K562 (cell line): ENCODE results near the gene CYP2J2. TPM values are rescaled to one million over a fixed set of nuclear protein-coding genes. Genes with fewer than 3 reads are reported as not detected.

Experiments
- ATAC-seq: fragments of 200-7000 bp; cut with Tn5 transposase; 3 replicates; pipeline ENCODE4 v1.9.1; 2020; ENCODE audit warnings: moderate library complexity
- BruUV-seq: library from RNA; stranded (reverse); fragments of 400-500 nt; replicated peaks from 2 replicates; lab custom pipeline; 2021; lab: Mats Ljungman, UMichigan
- CTCF ChIA-PET: fragments of 300-600 bp; formaldehyde crosslinking; extraction: SDS; loops from one replicate; lab custom pipeline; 2021; ENCODE audit warnings: low intra/inter-chr PET ratio; lab: Yijun Ruan, JAX
- POLR2A ChIA-PET: fragments of 300-600, 350-650 bp; sonication (Branson Sonifier 250); formaldehyde crosslinking; extraction: SDS; loops from one replicate; lab custom pipeline; 2021; ENCODE audit warnings: antibody characterized with exemption, inconsistent platforms; lab: Yijun Ruan, JAX
- DNase-seq, 4 experiments: peaks; one replicate each; pipeline versions ENCODE4 v3.0.0 to v3.0.0-alpha.2; 2011 to 2018; ENCODE audit warnings: low spot score in 3 of 4, mixed read lengths in 3 of 4; ENCODE audit errors: extremely low read depth in 1 of 4
- FAIRE-seq: peaks from 2 replicates; lab custom pipeline; 2011; peaks lifted over from hg19 to GRCh38; lab: Jason Lieb, UNC
- H2AFZ ChIP-seq: 2 replicates; pipeline ENCODE4 v1.6.0; 2011; ENCODE audit warnings: low read depth, low read length, control low read depth, inconsistent platforms
- H3K27ac ChIP-seq: fragments of 200-600 bp; 3 replicates; pipeline ENCODE4 v1.8.0; 2011; ENCODE audit warnings: low read depth, mild to moderate bottlenecking, control low read depth, inconsistent platforms, low read length, moderate library complexity, mixed read lengths; ENCODE audit errors: extremely low read depth
- H3K27me3 ChIP-seq, 2 experiments: fragments of 300-600 bp in 1 of 2; 2 replicates in 1 of 2; 3 replicates in 1 of 2; pipeline versions ENCODE4 v1.6.0 to v1.8.0; 2011; ENCODE audit warnings: inconsistent platforms in 2 of 2, low read length in 2 of 2, mild to moderate bottlenecking in 1 of 2, mixed read lengths in 1 of 2, moderate library complexity in 1 of 2; ENCODE audit not compliant: control insufficient read depth in 2 of 2, insufficient read depth in 2 of 2
- H3K36me3 ChIP-seq: fragments of 300-600 bp; 3 replicates; pipeline ENCODE4 v1.8.0; 2011; ENCODE audit warnings: mild to moderate bottlenecking, low read length, inconsistent platforms; ENCODE audit not compliant: control insufficient read depth, insufficient read depth
- H3K4me1 ChIP-seq, 2 experiments: fragments of 200-600 bp in 1 of 2; replicated peaks in 1 of 2; 2 replicates in 1 of 2; 3 replicates in 1 of 2; pipeline versions ENCODE4 v1.5.1 to v1.8.0; 2011; ENCODE audit warnings: inconsistent platforms in 2 of 2, low read length in 2 of 2, mild to moderate bottlenecking in 1 of 2, mixed read lengths in 1 of 2, moderate library complexity in 1 of 2; ENCODE audit not compliant: control insufficient read depth in 2 of 2, insufficient read depth in 2 of 2
- H3K4me2 ChIP-seq: 2 replicates; pipeline ENCODE4 v1.6.1; 2011; ENCODE audit warnings: low read length, control low read depth, inconsistent platforms, mixed read lengths; ENCODE audit not compliant: insufficient read depth
- H3K4me3 ChIP-seq: fragments of 200-600 bp; sonication (generic), shearing (Covaris generic); 2 replicates; pipeline ENCODE4 v1.5.1; 2016; ENCODE audit warnings: control low read depth, inconsistent platforms
- H3K79me2 ChIP-seq: fragments of 200-600 bp; 3 replicates; pipeline ENCODE4 v1.8.0; 2011; ENCODE audit warnings: low read length, inconsistent platforms; ENCODE audit not compliant: control insufficient read depth, insufficient read depth
- H3K9ac ChIP-seq, 2 experiments: 2 replicates each; pipeline versions ENCODE4 v1.6.0 to v1.6.1; 2011; ENCODE audit warnings: low read depth in 2 of 2, low read length in 2 of 2, control low read depth in 1 of 2, inconsistent platforms in 1 of 2, mild to moderate bottlenecking in 1 of 2, mixed read lengths in 1 of 2; ENCODE audit not compliant: insufficient read depth in 1 of 2
- H3K9me1 ChIP-seq: one replicate; pipeline ENCODE4 v1.6.0; 2011; ENCODE audit warnings: inconsistent platforms, mild to moderate bottlenecking, low read length, moderate library complexity; ENCODE audit not compliant: control insufficient read depth, insufficient read depth
- H3K9me3 ChIP-seq: replicated peaks from 2 replicates; pipeline ENCODE4 v1.5.1; 2011; ENCODE audit warnings: low read depth, low read length, inconsistent platforms; ENCODE audit not compliant: control insufficient read depth, insufficient read depth
- H4K20me1 ChIP-seq: replicated peaks from 2 replicates; pipeline ENCODE4 v1.6.1; 2011; ENCODE audit warnings: low read length, inconsistent platforms, mixed read lengths; ENCODE audit not compliant: control insufficient read depth, insufficient read depth
- CEBPG ChIP-seq, 3 experiments: fragments of 200-800 bp in 1 of 3; sonication (Bioruptor generic) in 1 of 3; sonication (generic) in 1 of 3; formaldehyde crosslinking in 1 of 3; IDR thresholded peaks in 2 of 3; conservative IDR thresholded peaks in 1 of 3; 2 replicates each; pipeline versions ENCODE4 v1.6.1 to v1.8.0; 2016 to 2022; ENCODE audit warnings: missing compliant biosample characterization in 2 of 3, missing genetic modification characterization in 2 of 3, mild to moderate bottlenecking in 1 of 3, missing genetic modification reagents in 1 of 3
- FUS ChIP-seq: fragments of 200-400 bp; formaldehyde crosslinking; optimal IDR thresholded peaks from 2 replicates; pipeline ENCODE3; 2017; ENCODE audit warnings: low read depth, low read length
- SREBF2 ChIP-seq: sonication (generic); formaldehyde crosslinking; IDR thresholded peaks from 2 replicates; pipeline ENCODE4 v1.4.0; 2020; ENCODE audit warnings: mild to moderate bottlenecking, missing genetic modification reagents
- SRSF3 ChIP-seq: fragments of 200-400 bp; formaldehyde crosslinking; IDR thresholded peaks from 2 replicates; pipeline ENCODE4 v1.6.1; 2016; ENCODE audit warnings: mild to moderate bottlenecking, low read length, moderate library complexity; ENCODE audit not compliant: insufficient read depth
- TBP ChIP-seq: optimal IDR thresholded peaks from 2 replicates; pipeline ENCODE3; 2011; ENCODE audit warnings: low read depth, low read length, improper control_type of control experiment
- TGIF2 ChIP-seq: sonication (generic); formaldehyde crosslinking; IDR thresholded peaks from 2 replicates; pipeline ENCODE4 v1.8.1; 2022; ENCODE audit warnings: mild to moderate bottlenecking, missing genetic modification reagents, moderate library complexity
- ZNF57 ChIP-seq: fragments of 450-650 bp; formaldehyde crosslinking; IDR thresholded peaks from 2 replicates; pipeline ENCODE4 v1.4.0; 2020; ENCODE audit warnings: mild to moderate bottlenecking, moderate library complexity
- ZNF586 ChIP-seq: fragments of 450-650 bp; formaldehyde crosslinking; conservative IDR thresholded peaks from 2 replicates; pipeline ENCODE4 v1.4.0; 2020; ENCODE audit warnings: mild to moderate bottlenecking, moderate library complexity
- WGBS: fragments of 100-300 bp; shearing (Covaris generic); methylation state at CpG from one replicate; pipeline ENCODE4 v1.1.6; 2016; ENCODE audit warnings: low coverage, mixed read lengths; ENCODE audit not compliant: insufficient coverage; ENCODE audit errors: missing lambda C conversion rate; 5-methylcytosine and 5-hydroxymethylcytosine counted together
- in situ Hi-C: fragments of 300-500 bp; cut with MboI; formaldehyde crosslinking; loops from 4 replicates; pipeline ENCODE4 v1.15.0; 2018; ENCODE audit warnings: inconsistent platforms, mixed read lengths
- intact Hi-C: fragments of 100-400 bp; cut with micrococcal nuclease; formaldehyde crosslinking; loops from 2 replicates; pipeline ENCODE4 v1.14.2; 2022
- polyA plus RNA-seq, 8 experiments: library from polyadenylated mRNA; depleted of rRNA in 4 of 8; stranded (reverse) in 5 of 8; unstranded in 3 of 8; fragments of >200 nt; fragmentation: Nextera tagmentation in 2 of 8; fragmentation: Illumina TruSeq in 1 of 8; extraction: Ambion mirVana in 2 of 8; extraction: Trizol in 1 of 8; gene quantifications; 2 replicates each; pipeline versions ENCODE4 v1.2.1 to v1.2.3, GENCODE V29; 2011 to 2014; ENCODE audit warnings: inconsistent platforms in 1 of 8, missing spikeins in 1 of 8
- total RNA-seq, 7 experiments: library from RNA; depleted of rRNA in 6 of 7; stranded (reverse); fragments of >200 nt in 6 of 7; fragmentation: Illumina TruSeq in 2 of 7; extraction: Trizol in 2 of 7; gene quantifications; 2 replicates each; pipeline versions ENCODE4 v1.2.1 to v1.2.3, GENCODE V29; 2011 to 2021; ENCODE audit warnings: low replicate concordance in 1 of 7
- TF ChIP-seq, protein P1 (sequence below), 2 experiments: fragments of 450-650 bp in 1 of 2; sonication (generic) in 1 of 2; formaldehyde crosslinking; conservative IDR thresholded peaks; 2 replicates each; pipeline versions ENCODE4 v1.4.0 to v1.8.1; 2020 to 2022; ENCODE audit warnings: mild to moderate bottlenecking in 1 of 2, missing genetic modification reagents in 1 of 2

CYP2J2 gene
- total and polyA plus RNA-seq, 9 of the 15 experiments (the other 6 are each of a cell fraction or from before 2014, with no cell fraction given) = not detected

DNA sequence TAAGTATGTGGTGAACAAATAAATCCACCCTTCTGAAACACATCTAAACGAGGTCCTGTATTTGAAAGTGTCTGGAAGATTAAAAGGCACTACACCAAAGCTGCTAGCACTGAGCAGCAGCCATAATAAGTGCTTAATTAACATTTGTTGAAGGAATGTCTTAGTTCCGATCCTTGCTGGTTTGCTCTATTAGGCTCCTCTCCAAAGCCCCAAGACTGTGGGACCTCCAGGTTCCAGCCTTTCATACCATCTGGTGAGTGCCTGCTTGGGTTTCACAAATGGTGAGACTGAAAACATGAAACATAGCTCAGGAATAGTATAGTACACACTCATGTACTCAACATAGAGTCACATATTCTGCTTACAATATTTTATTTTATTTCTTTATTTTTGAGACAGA is 640 bp upstream of the CYP2J2 start:
- Histone ChIP-seq H3K27me3 (peaks cover 5 to 6% of the 10 kb centered on the region in 2 experiments; a peak in 2 of 5 replicates), H3K4me3 (no peak overlapping the region), H3K9ac (no peak overlapping the region), H3K4me1 (peaks cover 0 to 6% of the 10 kb centered on the region in 2 experiments; a peak in 2 of 5 replicates), H4K20me1 (no peaks in the 10 kb centered on the region), H3K27ac (no peak overlapping the region), H3K79me2 (no peaks in the 10 kb centered on the region), H3K4me2 (no peak overlapping the region), H3K9me3 (no peaks in the 10 kb centered on the region), H3K9me1 (no peaks in the 10 kb centered on the region), H2AFZ (no peak overlapping the region), H3K36me3 (no peaks in the 10 kb centered on the region)
- in situ Hi-C loops = loop anchor here (25.0 kb wide), 1 partner anchor 1190 kb away; no protein-coding TSS in a partner anchor
- intact Hi-C loops = no loop called here
- DNase-seq (no peak), ATAC-seq (no peak), FAIRE-seq (no peak)
- no TSS peak for BruUV-seq
- 8% methylated on average over 2 of the region's 2 CpGs for WGBS
- ChIA-PET POLR2A (no interaction called here), CTCF (no interaction called here)
- TF ChIP-seq SRSF3 (no peak), FUS (no peak), ZNF57 (CRISPR knock-in tag) (no peak), TGIF2 (CRISPR knock-in tag) (no peak), TBP (no peak), CEBPG (CRISPR knock-in tag; IDR thresholded peaks at IDR 0.05) (no peak), CEBPG (tag; conservative IDR thresholded peaks at IDR 0.05 in 1 of 2, IDR thresholded peaks at IDR 0.05 in 1 of 2) (no peak), ZNF586 (no peak), SREBF2 (CRISPR knock-in tag) (no peak)
- TF ChIP-seq, protein P1, sequence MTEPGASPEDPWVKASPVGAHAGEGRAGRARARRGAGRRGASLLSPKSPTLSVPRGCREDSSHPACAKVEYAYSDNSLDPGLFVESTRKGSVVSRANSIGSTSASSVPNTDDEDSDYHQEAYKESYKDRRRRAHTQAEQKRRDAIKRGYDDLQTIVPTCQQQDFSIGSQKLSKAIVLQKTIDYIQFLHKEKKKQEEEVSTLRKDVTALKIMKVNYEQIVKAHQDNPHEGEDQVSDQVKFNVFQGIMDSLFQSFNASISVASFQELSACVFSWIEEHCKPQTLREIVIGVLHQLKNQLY (CRISPR knock-in tag; conservative IDR thresholded peaks at IDR 0.05) = no peak
